ENCODE data around the gene LGALS7. TPM values are rescaled to one million over a fixed set of nuclear protein-coding genes. Genes with fewer than 3 reads are reported as not detected.

The LGALS7 gene
- total and polyA plus RNA-seq, 5 experiments from 2014 or later, result not detected

- POLR2A ChIA-PET, result interaction anchor here (0.7 kb wide), 1 partner anchor 103 kb away, joined by 4 read pairs; no protein-coding TSS in a partner anchor
- ATAC-seq (no peak), DNase-seq (no peak)
- Mint-ChIP-seq H3K4me3 (no peak overlapping the region), H3K36me3 (no peaks in the 10 kb centered on the region), H3K4me1 (peaks cover 14 to 35% (median 25%) of the 10 kb centered on the region in 4 donors), H3K9me3 (no peaks in the 10 kb centered on the region), H3K27ac (peak overlapping the region in 1 of 10 donors; percentile 54), H3K27me3 (peaks cover 0 to 3% (median 0%) of the 10 kb centered on the region in 5 donors)
Measured at GRCh38 chr19:38740257-38740592, 33.1 kb downstream of the LGALS7 start.

DNA sequence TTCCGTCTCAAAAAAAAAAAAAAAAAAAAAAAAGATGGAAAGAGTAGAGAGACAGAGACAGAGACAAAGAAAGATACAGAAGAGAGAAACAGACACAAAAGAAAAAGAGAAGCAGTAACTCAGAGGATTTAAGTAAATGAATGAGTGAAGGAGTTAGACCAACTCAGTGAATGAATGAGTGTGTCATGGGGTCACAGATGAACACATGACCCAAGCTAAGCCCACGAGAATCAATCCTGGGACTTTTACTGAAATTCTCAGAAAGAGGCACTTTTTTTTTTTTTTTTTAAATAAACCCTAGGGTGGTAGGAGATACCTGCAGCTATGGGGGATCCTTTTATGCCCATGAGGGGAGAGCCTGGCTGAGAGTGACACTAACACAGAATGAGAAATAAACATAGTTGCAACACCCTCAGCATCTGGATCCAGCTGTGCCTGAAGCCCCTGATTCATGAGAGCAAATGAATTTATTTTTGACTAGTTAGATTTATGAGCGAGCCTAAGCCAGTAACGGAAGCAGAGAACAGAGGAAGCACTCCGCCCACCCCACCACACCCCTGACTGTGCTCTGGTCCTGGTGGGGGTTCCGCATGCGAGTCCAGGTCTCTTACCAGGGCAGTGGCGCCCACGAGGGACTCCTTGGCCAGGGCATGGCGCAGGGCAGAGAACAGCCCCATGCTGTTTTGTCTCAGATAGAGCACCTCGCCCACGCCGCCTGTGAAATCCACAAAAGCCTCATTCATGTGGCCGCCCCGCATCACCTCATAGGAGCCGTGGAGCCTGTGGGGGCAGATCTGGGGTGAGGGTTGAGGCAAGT is 33.7 kb downstream of the LGALS7 start:
- peaks cover 0 to 3% (median 0%) of the 10 kb centered on the region in 5 donors for H3K27me3 Mint-ChIP-seq
- peak overlapping the region in 6 of 10 donors; percentile 21 to 42 (median 30) for H3K4me3 Mint-ChIP-seq

GRCh38 chr19:38737921-38738737 is 35.2 kb downstream of the LGALS7 start:
- Mint-ChIP-seq H3K4me3 (peak overlapping the region; percentile 43 to 83 (median 70)), H3K27me3 (peaks cover 0 to 3% (median 0%) of the 10 kb centered on the region in 5 donors), H3K27ac (peak overlapping the region in 8 of 10 donors; percentile 2 to 84 (median 30)), H3K36me3 (no peaks in the 10 kb centered on the region), H3K4me1 (peaks cover 17 to 51% (median 45%) of the 10 kb centered on the region in 4 donors), H3K9me3 (no peaks in the 10 kb centered on the region)
- POLR2A ChIA-PET, result interaction anchor here (0.8 kb wide), 1 partner anchor 112 kb away, joined by 4 read pairs; the partner anchor contains the start of gene HNRNPL
- no peak for ATAC-seq
- no peak for DNase-seq

More for the DNA sequence above, 33.7 kb downstream of the LGALS7 start:
- Mint-ChIP-seq H3K4me1 (peaks cover 15 to 41% (median 31%) of the 10 kb centered on the region in 4 donors), H3K36me3 (no peaks in the 10 kb centered on the region), H3K27ac (peak overlapping the region in 3 of 10 donors; percentile 38 to 48 (median 46)), H3K9me3 (no peaks in the 10 kb centered on the region)
- peak in 1 of 2 donors; percentile 19 for ATAC-seq
- no peak for DNase-seq
- POLR2A ChIA-PET, result interaction anchor here (0.6 to 1.2 kb wide), 3 partner anchors 101 to 112 kb away, joined by 3 to 4 read pairs (median 4); no protein-coding TSS in a partner anchor

DNA sequence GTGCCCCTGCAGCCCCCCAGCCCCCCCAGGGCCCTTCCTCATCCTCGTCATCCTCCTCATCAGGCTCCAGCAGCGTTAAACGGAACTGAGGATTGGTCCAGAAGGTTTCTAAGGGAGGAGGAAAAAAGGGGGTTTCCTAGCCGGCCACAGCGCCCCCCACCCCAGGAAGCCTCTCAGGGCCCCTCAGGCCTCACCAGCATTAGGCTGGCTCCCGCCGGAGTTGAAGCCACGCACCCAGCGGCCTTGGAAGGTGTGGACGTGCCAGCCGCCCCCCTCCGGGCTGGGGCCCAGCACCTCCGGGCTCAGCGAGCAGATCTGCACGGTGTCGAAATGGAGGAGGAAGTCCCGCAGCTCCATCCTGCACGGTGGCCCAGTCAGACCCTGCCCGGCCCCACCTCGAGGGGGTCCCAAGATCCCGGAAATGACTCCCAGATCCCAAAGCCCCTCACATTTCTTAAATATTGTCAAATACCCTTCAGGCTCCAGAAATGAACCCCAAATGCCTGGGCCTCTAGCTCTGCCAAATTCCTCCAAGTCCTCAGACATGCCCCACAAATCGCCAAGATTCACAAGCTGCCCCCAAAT is 35.9 kb downstream of the LGALS7 start:
- POLR2A ChIA-PET, result interaction anchor here (0.8 kb wide), 1 partner anchor 112 kb away, joined by 4 read pairs; the partner anchor contains the start of gene HNRNPL
- peak overlapping the region in 6 of 10 donors; percentile 13 to 84 (median 26) for H3K27ac Mint-ChIP-seq
- H3K4me3 Mint-ChIP-seq, result peak overlapping the region; percentile 43 to 83 (median 70)
- ATAC-seq (no peak), DNase-seq (no peak)
- peaks cover 0 to 3% (median 0%) of the 10 kb centered on the region in 5 donors for H3K27me3 Mint-ChIP-seq
- no peaks in the 10 kb centered on the region for H3K36me3 Mint-ChIP-seq
- peaks cover 17 to 58% (median 48%) of the 10 kb centered on the region in 4 donors for H3K4me1 Mint-ChIP-seq
- H3K9me3 Mint-ChIP-seq, result no peaks in the 10 kb centered on the region

DNA sequence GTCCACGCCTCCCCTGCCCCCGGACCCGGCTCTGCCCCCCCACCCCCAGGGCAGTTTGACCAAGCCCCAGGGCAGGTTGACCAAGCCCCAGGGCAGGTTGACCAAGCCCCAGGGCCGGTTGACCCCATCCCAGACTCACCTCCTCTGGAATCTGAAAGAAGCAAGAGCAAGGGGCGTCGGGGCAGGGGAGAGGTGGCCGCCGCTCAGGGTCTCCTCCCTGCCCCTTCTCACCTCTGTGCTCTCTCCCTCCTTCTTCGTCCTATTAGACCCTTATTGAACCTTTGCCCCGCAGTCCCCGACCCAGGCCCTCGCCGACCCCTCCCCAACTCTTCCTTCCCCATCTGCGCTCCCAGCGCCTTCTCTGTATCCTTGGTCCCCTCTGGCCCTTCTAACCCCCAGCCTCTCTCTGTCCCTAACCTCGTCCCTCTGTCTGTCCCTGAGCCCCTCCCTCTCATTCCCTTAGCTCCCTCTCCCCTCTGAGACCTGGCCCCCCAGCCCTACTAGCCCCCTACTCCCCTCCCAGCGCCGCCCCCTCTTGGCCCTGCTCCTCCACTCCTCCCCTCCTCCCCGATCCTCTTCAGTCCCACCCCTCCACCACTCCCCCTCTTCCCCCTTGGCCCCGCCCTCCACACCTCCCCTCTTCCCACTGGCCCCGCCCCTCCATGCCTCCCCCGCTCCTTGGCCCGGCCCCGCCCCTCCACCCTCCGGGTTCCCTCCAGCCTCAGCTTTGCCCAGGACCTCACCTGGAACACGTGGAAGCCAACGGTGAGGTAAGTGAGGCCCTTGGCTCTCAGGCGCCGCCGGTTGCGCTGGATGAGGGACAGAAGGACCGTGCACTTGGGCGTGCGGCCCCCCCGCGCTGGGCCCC is 36.7 kb downstream of the LGALS7 start:
- peaks cover 17 to 65% (median 48%) of the 10 kb centered on the region in 4 donors for H3K4me1 Mint-ChIP-seq
- peak; percentile 30 to 84 (median 52) for DNase-seq
- H3K9me3 Mint-ChIP-seq, result no peaks in the 10 kb centered on the region
- POLR2A ChIA-PET, result no interaction called here
- H3K4me3 Mint-ChIP-seq, result peak overlapping the region; percentile 36 to 80 (median 64)
- H3K27ac Mint-ChIP-seq, result peak overlapping the region in 4 of 10 donors; percentile 27 to 82 (median 44)
- H3K36me3 Mint-ChIP-seq, result no peaks in the 10 kb centered on the region
- H3K27me3 Mint-ChIP-seq, result peaks cover 0 to 3% (median 0%) of the 10 kb centered on the region in 5 donors
- peak; percentile 19 to 21 for ATAC-seq

DNA sequence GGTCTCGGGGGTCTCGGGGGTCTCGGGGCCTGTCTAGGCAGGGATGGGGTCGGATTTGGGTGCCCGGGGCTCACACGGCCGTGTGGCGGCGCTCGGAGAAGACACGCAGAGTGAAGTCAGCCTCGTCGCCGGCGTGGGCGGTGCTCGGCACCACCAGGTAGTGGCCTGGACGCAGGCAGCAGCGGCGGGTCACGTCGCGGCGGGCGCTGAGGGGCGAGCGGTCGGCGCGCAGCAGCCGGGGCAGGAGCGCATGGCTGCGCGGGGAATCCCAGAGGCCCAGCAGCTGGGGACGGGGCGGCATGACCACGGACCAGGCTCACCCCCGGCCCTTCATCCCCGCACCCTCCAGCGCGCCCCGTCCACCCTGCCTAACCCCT is 37.3 kb downstream of the LGALS7 start:
- Mint-ChIP-seq H3K27me3 (peaks cover 0 to 3% (median 0%) of the 10 kb centered on the region in 5 donors), H3K27ac (peak overlapping the region in 3 of 10 donors; percentile 72 to 90 (median 82)), H3K4me3 (peak overlapping the region in 6 of 10 donors; percentile 34 to 71 (median 63)), H3K9me3 (no peaks in the 10 kb centered on the region), H3K4me1 (peaks cover 17 to 65% (median 48%) of the 10 kb centered on the region in 4 donors), H3K36me3 (no peaks in the 10 kb centered on the region)
- POLR2A ChIA-PET, result no interaction called here
- ATAC-seq (peak; percentile 35 to 61), DNase-seq (peak; percentile 39 to 77 (median 46))

DNA sequence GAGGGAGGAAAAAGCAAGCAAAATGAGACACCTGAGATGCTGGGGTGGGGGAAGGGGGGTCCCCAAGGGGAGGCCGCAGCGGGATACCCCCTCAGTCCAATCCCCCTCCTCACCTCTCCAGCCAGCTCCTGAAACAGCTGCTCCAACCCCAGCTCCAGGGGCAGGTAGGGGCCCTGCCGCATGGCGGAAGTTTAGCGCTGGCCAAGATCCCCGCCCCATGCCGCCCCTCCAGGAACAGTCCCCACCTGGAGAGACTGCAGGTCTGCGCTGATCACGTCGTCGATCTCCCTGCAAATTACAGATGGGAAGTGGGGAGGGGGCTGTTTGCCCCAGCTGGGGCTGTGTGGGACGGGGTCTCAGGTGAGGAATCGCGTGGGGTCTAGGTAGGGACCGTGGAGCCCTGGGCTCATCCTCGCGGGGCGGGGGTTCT is 38.0 kb downstream of the LGALS7 start:
- Mint-ChIP-seq H3K4me1 (peaks cover 17 to 69% (median 47%) of the 10 kb centered on the region in 4 donors), H3K36me3 (no peaks in the 10 kb centered on the region)

DNA sequence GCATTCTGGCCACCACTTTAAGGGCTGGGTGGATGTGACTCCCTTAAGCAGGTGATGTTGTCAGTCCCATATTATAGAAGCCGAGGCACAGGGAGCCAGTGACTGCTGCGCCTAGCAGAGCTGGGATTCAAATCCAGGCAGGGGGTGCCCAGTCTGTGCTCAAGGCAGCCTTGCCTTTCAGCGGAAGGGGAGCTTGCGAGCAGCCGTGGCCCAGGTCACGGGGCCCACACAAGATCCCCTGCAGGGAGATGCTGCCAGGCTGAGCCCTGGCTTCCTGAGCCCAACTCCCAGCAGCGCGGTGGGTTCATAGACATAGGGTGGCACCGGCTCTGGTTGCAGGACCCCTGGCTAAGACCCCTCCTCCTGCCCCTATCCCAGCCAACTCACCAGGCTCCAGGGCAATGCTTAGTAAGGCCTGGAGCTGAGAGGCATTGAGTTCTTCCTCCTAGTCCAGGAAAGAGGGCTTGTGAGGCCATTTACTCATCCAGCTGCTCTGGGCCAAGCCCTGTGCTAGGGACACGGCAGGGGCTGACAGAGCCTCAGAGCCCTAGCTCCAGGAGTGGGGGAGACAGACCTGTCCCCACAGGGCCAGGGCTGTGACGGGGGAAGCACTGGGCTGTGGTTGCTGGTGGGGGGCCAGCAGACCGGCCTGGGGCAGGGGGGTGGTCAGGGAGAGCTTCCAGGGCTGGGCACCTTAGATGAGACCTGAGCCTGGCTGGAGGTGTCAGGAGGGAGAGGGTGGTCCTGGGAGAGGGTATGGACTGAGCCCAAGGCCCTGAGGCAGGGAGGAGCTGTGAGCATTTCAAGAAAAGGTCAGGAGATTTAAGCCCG is 38.7 kb downstream of the LGALS7 start:
- H3K4me1 Mint-ChIP-seq, result peaks cover 16 to 72% (median 49%) of the 10 kb centered on the region in 4 donors
- peaks cover 0 to 3% (median 0%) of the 10 kb centered on the region in 5 donors for H3K27me3 Mint-ChIP-seq

More for the DNA sequence above, 38.0 kb downstream of the LGALS7 start:
- ATAC-seq (peak; percentile 45 to 56), DNase-seq (peak in 8 of 10 donors; percentile 30 to 69 (median 46))
- Mint-ChIP-seq H3K27ac (peak overlapping the region; percentile 43 to 92 (median 82)), H3K27me3 (peaks cover 0 to 3% (median 0%) of the 10 kb centered on the region in 5 donors), H3K4me3 (peak overlapping the region; percentile 71 to 86 (median 77)), H3K9me3 (no peaks in the 10 kb centered on the region)
- POLR2A ChIA-PET, result interaction anchor here (0.8 to 1.5 kb wide), 8 partner anchors 9 to 195 kb away, joined by 4 to 8 read pairs (median 4); partner anchors contain the start of genes CAPN12, HNRNPL, MRPS12 and SARS2

DNA sequence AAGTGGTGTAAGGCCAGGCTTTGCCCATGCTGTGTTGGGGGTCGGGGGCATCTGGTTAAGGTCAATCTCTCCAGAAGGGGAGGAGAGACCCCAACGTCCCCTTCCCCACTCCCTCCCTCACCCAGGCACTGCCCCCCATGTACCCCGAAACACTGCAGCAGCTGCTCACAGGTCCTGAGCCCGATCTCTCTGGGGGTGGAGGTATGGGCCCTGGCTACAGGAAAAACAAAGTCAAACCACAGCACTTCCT is 39.2 kb downstream of the LGALS7 start:
- Mint-ChIP-seq H3K27ac (peak overlapping the region in 9 of 10 donors; percentile 44 to 92 (median 82)), H3K4me3 (peak overlapping the region; percentile 71 to 86 (median 77)), H3K36me3 (no peaks in the 10 kb centered on the region), H3K27me3 (peaks cover 0 to 3% (median 0%) of the 10 kb centered on the region in 5 donors), H3K4me1 (peaks cover 15 to 68% (median 48%) of the 10 kb centered on the region in 4 donors), H3K9me3 (no peaks in the 10 kb centered on the region)
- ATAC-seq, result peak in 1 of 2 donors; percentile 21
- POLR2A ChIA-PET, result interaction anchor here (0.8 to 2.6 kb wide), 6 partner anchors 35 to 153 kb away, joined by 3 to 16 read pairs (median 4); partner anchors contain the start of gene RINL
- no peak for DNase-seq

More for the DNA sequence above, 38.7 kb downstream of the LGALS7 start:
- Mint-ChIP-seq H3K36me3 (no peaks in the 10 kb centered on the region), H3K4me3 (peak overlapping the region; percentile 71 to 86 (median 77)), H3K27ac (peak overlapping the region; percentile 44 to 92 (median 80)), H3K9me3 (no peaks in the 10 kb centered on the region)
- POLR2A ChIA-PET, result interaction anchor here (0.5 to 2.6 kb wide), 11 partner anchors 10 to 825 kb away, joined by 3 to 16 read pairs (median 4); partner anchors contain the start of genes CAPN12, HNRNPL, MRPS12 and RINL
- DNase-seq, result peak in 4 of 10 donors; percentile 24 to 48 (median 46)
- ATAC-seq, result peak; percentile 40 to 50

- DNase-seq, result no peak
- ATAC-seq, result no peak
- H3K27ac Mint-ChIP-seq, result peak overlapping the region; percentile 28 to 92 (median 80)
- H3K4me3 Mint-ChIP-seq, result peak overlapping the region in 7 of 10 donors; percentile 72 to 86 (median 79)
- POLR2A ChIA-PET, result interaction anchor here (0.8 to 2.6 kb wide), 7 partner anchors 10 to 196 kb away, joined by 3 to 16 read pairs (median 4); partner anchors contain the start of genes MRPS12, RINL and SARS2
- H3K36me3 Mint-ChIP-seq, result no peaks in the 10 kb centered on the region
- peaks cover 15 to 63% (median 44%) of the 10 kb centered on the region in 4 donors for H3K4me1 Mint-ChIP-seq
- H3K9me3 Mint-ChIP-seq, result no peaks in the 10 kb centered on the region
- peaks cover 0 to 3% (median 0%) of the 10 kb centered on the region in 5 donors for H3K27me3 Mint-ChIP-seq
Measured at GRCh38 chr19:38733493-38734175, 39.7 kb downstream of the LGALS7 start.
